ENCODE measurements around the gene RNF180.

Gene RNF180

DNA sequence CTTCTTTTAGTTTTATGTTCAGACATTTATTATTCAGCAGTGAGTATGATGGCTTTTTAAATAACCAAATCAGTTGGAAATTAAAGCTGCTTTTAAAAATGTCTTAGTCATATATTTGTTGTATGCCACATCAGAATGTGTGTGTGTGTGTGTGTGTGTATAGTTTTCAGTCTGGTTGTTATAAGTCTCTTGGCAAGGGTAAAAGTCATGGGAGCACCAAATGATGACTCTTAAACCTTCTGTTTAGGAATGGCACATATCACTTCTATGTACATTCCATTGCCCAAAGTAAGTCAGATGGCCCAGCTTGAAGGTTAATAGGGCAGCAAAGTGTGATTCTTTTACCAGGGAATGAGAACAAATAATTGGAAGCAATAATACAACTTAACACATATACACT lies 135.9 kb downstream of the RNF180 start:
- no peak overlapping the region for H3K27ac ChIP-seq (ENCODE audit: extremely low read depth, low read depth, low read length)
- TF ChIP-seq ZNF184 (tag by site-specific recombination; IDR thresholded peaks at IDR 0.05) (no peak), ZFP3 (tag by site-specific recombination; IDR thresholded peaks at IDR 0.05; ENCODE audit: low read depth) (no peak), ZNF24 (tag by site-specific recombination; IDR thresholded peaks at IDR 0.05) (no peak), ZNF514 (tag by site-specific recombination; IDR thresholded peaks at IDR 0.05) (no peak), ZNF560 (tag by site-specific recombination; IDR thresholded peaks at IDR 0.05; ENCODE audit: borderline replicate concordance) (no peak), ZNF777 (tag by site-specific recombination; IDR thresholded peaks at IDR 0.05; ENCODE audit: borderline replicate concordance) (no peak), ZNF112 (tag by site-specific recombination; IDR thresholded peaks at IDR 0.05) (no peak), ZNF354C (tag by site-specific recombination; IDR thresholded peaks at IDR 0.05; ENCODE audit: borderline replicate concordance, low read depth) (no peak), ZNF549 (tag by site-specific recombination; IDR thresholded peaks at IDR 0.05) (no peak), ZNF837 (tag by site-specific recombination; IDR thresholded peaks at IDR 0.05) (no peak), HOXD13 (CRISPR knock-in tag; IDR thresholded peaks at IDR 0.05; ENCODE audit: borderline replicate concordance) (no peak), ZNF473 (tag by site-specific recombination; IDR thresholded peaks at IDR 0.05) (no peak), ZNF510 (tag by site-specific recombination; IDR thresholded peaks at IDR 0.05; ENCODE audit: insufficient replicate concordance) (no peak), ZNF768 (tag by site-specific recombination; IDR thresholded peaks at IDR 0.05) (no peak), ZNF202 (tag by site-specific recombination; IDR thresholded peaks at IDR 0.05; ENCODE audit: borderline replicate concordance) (no peak)
- TF ChIP-seq, protein P1, sequence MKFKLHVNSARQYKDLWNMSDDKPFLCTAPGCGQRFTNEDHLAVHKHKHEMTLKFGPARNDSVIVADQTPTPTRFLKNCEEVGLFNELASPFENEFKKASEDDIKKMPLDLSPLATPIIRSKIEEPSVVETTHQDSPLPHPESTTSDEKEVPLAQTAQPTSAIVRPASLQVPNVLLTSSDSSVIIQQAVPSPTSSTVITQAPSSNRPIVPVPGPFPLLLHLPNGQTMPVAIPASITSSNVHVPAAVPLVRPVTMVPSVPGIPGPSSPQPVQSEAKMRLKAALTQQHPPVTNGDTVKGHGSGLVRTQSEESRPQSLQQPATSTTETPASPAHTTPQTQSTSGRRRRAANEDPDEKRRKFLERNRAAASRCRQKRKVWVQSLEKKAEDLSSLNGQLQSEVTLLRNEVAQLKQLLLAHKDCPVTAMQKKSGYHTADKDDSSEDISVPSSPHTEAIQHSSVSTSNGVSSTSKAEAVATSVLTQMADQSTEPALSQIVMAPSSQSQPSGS (tag by site-specific recombination; IDR thresholded peaks at IDR 0.05; ENCODE audit: low read depth) = no peak
- TF ChIP-seq, protein P2, sequence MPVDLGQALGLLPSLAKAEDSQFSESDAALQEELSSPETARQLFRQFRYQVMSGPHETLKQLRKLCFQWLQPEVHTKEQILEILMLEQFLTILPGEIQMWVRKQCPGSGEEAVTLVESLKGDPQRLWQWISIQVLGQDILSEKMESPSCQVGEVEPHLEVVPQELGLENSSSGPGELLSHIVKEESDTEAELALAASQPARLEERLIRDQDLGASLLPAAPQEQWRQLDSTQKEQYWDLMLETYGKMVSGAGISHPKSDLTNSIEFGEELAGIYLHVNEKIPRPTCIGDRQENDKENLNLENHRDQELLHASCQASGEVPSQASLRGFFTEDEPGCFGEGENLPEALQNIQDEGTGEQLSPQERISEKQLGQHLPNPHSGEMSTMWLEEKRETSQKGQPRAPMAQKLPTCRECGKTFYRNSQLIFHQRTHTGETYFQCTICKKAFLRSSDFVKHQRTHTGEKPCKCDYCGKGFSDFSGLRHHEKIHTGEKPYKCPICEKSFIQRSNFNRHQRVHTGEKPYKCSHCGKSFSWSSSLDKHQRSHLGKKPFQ (tag by site-specific recombination; IDR thresholded peaks at IDR 0.05) = no peak
- TF ChIP-seq, protein P3, sequence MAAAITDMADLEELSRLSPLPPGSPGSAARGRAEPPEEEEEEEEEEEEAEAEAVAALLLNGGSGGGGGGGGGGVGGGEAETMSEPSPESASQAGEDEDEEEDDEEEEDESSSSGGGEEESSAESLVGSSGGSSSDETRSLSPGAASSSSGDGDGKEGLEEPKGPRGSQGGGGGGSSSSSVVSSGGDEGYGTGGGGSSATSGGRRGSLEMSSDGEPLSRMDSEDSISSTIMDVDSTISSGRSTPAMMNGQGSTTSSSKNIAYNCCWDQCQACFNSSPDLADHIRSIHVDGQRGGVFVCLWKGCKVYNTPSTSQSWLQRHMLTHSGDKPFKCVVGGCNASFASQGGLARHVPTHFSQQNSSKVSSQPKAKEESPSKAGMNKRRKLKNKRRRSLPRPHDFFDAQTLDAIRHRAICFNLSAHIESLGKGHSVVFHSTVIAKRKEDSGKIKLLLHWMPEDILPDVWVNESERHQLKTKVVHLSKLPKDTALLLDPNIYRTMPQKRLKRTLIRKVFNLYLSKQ (tag by site-specific recombination; IDR thresholded peaks at IDR 0.05; ENCODE audit: borderline replicate concordance) = no peak
- TF ChIP-seq, protein P4, sequence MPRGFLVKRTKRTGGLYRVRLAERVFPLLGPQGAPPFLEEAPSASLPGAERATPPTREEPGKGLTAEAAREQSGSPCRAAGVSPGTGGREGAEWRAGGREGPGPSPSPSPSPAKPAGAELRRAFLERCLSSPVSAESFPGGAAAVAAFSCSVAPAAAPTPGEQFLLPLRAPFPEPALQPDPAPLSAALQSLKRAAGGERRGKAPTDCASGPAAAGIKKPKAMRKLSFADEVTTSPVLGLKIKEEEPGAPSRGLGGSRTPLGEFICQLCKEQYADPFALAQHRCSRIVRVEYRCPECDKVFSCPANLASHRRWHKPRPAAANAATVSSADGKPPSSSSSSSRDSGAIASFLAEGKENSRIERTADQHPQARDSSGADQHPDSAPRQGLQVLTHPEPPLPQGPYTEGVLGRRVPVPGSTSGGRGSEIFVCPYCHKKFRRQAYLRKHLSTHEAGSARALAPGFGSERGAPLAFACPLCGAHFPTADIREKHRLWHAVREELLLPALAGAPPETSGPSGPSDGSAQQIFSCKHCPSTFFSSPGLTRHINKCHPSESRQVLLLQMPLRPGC (tag by site-specific recombination; IDR thresholded peaks at IDR 0.05) = no peak
- TF ChIP-seq, protein P5, sequence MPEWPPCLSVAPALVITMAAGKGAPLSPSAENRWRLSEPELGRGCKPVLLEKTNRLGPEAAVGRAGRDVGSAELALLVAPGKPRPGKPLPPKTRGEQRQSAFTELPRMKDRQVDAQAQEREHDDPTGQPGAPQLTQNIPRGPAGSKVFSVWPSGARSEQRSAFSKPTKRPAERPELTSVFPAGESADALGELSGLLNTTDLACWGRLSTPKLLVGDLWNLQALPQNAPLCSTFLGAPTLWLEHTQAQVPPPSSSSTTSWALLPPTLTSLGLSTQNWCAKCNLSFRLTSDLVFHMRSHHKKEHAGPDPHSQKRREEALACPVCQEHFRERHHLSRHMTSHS (tag by site-specific recombination; IDR thresholded peaks at IDR 0.05) = no peak
- ChIA-PET POLR2A (no interaction called here), CTCF (no interaction called here)
- no peak overlapping the region for H3K4me3 ChIP-seq (ENCODE audit: low read depth, low read length)
- no peaks in the 10 kb centered on the region for H3K36me3 ChIP-seq (ENCODE audit: control insufficient read depth in 2 of 2, insufficient read depth in 1 of 2, low read length in 2 of 2)
- H3K9me3 ChIP-seq (ENCODE audit: control insufficient read depth, insufficient read depth, low read depth, low read length) = no peaks in the 10 kb centered on the region
- H3K4me1 ChIP-seq (ENCODE audit: control insufficient read depth, insufficient read depth, low read length) = no peaks in the 10 kb centered on the region
